OCI-LY3 (cell line): ENCODE data around the gene PRSS56.

Experiments
- H2AFZ ChIP-seq: fragments of 200-600, 300-600 bp; shearing (Covaris generic); 2 replicates; pipeline ENCODE4 v1.6.0; 2014; ENCODE audit warnings: antibody characterized with exemption, low read depth, low read length
- H3K27ac ChIP-seq: fragments of 200-600, 300-600 bp; sonication (generic); 2 replicates; pipeline ENCODE4 v1.5.1; 2014; ENCODE audit warnings: mild to moderate bottlenecking, low read length, moderate library complexity, mixed read lengths
- H3K27me3 ChIP-seq: fragments of 200-600, 300-600 bp; sonication (generic); 2 replicates; pipeline ENCODE4 v1.6.1; 2014; ENCODE audit warnings: low read depth, low read length, mixed read lengths
- H3K36me3 ChIP-seq: fragments of 200-600, 300-600 bp; sonication (generic); replicated peaks from 2 replicates; pipeline ENCODE3; 2014; ENCODE audit warnings: low read depth, low read length, mixed read lengths
- H3K4me1 ChIP-seq: fragments of 300-600, 200-600 bp; sonication (generic); 2 replicates; pipeline ENCODE4 v1.6.1; 2014; ENCODE audit warnings: low read length, mixed read lengths
- H3K4me2 ChIP-seq: fragments of 200-600, 300-600 bp; sonication (generic); 2 replicates; pipeline ENCODE4 v1.6.1; 2014; ENCODE audit warnings: low read length, mixed read lengths
- H3K4me3 ChIP-seq: fragments of 300-600, 200-600 bp; sonication (generic); 2 replicates; pipeline ENCODE4 v1.5.1; 2014; ENCODE audit warnings: antibody characterized with exemption, mild to moderate bottlenecking, low read length, moderate library complexity
- H3K79me2 ChIP-seq: fragments of 300-600, 200-600 bp; shearing (Covaris generic); 2 replicates; pipeline ENCODE4 v1.6.1; 2014; ENCODE audit warnings: mild to moderate bottlenecking, low read length, mixed read lengths
- H3K9ac ChIP-seq: fragments of 300-600, 200-600 bp; shearing (Covaris generic); 2 replicates; pipeline ENCODE4 v1.6.0; 2014; ENCODE audit warnings: mild to moderate bottlenecking, low read length, moderate library complexity
- H3K9me3 ChIP-seq: fragments of 200-600, 300-600 bp; shearing (Covaris generic); 2 replicates; pipeline ENCODE4 v1.6.1; 2014; ENCODE audit warnings: low read length, mixed read lengths; ENCODE audit not compliant: insufficient read depth
- H4K20me1 ChIP-seq: fragments of 200-600, 300-600 bp; sonication (generic); 2 replicates; pipeline ENCODE4 v1.6.1; 2016; ENCODE audit warnings: low read length, mixed read lengths; ENCODE audit not compliant: insufficient read depth
- EZH2phosphoT487 ChIP-seq: fragments of 200-600 bp; shearing (Covaris generic); IDR thresholded peaks from 2 replicates; pipeline ENCODE4 v1.6.1; 2018; ENCODE audit warnings: antibody characterized with exemption, mixed run types, low read depth
- TF ChIP-seq, protein P1 (sequence below): fragments of 200-600, 300-600 bp; sonication (generic); IDR thresholded peaks from 2 replicates; pipeline ENCODE4 v1.5.1; 2014; ENCODE audit warnings: antibody characterized with exemption, low read length, low read depth

The PRSS56 gene

DNA sequence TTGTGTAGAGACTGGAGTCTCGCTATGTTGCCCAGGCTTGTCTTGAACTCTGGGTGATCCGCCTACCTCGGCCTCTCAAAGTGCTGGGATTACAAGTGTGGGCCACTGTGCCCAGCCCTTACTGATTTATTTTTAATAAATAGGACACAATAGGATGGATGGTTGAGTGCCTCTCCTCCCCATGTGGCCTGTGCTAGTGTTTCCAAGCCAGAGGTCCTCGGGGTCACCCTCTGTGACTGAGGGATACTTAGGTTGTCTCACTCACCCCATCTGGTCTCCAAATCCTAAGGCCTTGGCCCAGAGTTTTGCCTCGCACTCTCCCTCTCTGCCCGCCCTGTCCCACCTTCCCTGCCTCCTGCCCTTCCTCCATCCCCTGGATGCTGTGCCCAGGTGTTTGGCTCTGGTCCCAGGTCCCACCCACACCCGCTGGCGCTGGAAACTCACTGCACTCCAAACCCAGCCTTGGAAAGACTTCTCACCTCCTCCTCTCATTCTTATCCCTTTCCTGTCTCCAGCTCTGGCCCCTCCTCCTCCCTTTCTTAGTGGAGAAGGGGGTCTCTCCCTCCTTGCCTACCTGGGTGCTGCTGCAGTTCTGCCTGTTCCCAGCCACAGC is 27.8 kb upstream of the PRSS56 start:
- Histone ChIP-seq H3K4me1 (no peaks in the 10 kb centered on the region), H3K9ac (no peak overlapping the region), H3K4me3 (no peak overlapping the region), H3K79me2 (no peaks in the 10 kb centered on the region), H3K27ac (no peak overlapping the region), H3K4me2 (no peak overlapping the region), H3K36me3 (no peaks in the 10 kb centered on the region), H4K20me1 (no peaks in the 10 kb centered on the region), H2AFZ (no peak overlapping the region), H3K27me3 (no peaks in the 10 kb centered on the region), H3K9me3 (no peaks in the 10 kb centered on the region)
- no peak for TF ChIP-seq EZH2phosphoT487
- TF ChIP-seq, protein P1, sequence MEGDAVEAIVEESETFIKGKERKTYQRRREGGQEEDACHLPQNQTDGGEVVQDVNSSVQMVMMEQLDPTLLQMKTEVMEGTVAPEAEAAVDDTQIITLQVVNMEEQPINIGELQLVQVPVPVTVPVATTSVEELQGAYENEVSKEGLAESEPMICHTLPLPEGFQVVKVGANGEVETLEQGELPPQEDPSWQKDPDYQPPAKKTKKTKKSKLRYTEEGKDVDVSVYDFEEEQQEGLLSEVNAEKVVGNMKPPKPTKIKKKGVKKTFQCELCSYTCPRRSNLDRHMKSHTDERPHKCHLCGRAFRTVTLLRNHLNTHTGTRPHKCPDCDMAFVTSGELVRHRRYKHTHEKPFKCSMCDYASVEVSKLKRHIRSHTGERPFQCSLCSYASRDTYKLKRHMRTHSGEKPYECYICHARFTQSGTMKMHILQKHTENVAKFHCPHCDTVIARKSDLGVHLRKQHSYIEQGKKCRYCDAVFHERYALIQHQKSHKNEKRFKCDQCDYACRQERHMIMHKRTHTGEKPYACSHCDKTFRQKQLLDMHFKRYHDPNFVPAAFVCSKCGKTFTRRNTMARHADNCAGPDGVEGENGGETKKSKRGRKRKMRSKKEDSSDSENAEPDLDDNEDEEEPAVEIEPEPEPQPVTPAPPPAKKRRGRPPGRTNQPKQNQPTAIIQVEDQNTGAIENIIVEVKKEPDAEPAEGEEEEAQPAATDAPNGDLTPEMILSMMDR = no peak

DNA sequence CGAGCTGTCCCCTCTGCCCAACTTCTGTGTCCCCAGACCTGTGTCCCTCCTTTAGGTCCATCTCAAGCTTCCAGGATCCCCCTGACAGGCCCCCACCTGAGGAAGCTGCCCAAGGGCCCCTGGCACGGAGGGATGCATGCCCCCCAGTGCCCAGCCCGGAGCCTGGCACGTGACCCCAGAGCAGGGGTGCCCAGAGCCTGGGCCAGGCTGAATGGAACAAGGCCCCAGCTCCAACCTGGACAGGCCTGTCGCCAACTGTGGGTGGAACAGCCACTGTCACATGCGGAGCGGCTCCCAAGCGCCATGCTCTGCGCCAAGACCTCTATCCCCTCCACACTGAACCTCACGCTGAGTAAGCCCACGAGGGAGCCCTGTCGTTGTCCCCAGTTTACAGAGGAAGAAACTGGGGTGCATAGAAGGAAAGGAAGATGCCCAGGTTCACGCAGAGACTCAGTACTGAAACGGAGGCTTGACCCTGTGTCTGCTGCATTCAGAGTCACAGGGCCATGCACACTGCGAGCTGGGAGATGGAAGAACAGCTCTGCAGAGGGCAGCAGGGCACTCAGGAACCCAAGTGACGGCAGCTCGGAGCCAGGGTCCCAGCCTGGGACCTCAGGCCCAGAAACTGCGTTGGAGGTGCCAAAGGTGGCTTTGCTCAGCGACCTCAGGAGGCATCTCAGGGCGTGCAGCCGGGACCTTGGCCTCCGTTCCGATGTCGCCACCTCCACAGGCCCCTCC is 27.1 kb upstream of the PRSS56 start:
- TF ChIP-seq EZH2phosphoT487 = no peak
- TF ChIP-seq, protein P1 = no peak
- H3K4me2 ChIP-seq = no peak overlapping the region

DNA sequence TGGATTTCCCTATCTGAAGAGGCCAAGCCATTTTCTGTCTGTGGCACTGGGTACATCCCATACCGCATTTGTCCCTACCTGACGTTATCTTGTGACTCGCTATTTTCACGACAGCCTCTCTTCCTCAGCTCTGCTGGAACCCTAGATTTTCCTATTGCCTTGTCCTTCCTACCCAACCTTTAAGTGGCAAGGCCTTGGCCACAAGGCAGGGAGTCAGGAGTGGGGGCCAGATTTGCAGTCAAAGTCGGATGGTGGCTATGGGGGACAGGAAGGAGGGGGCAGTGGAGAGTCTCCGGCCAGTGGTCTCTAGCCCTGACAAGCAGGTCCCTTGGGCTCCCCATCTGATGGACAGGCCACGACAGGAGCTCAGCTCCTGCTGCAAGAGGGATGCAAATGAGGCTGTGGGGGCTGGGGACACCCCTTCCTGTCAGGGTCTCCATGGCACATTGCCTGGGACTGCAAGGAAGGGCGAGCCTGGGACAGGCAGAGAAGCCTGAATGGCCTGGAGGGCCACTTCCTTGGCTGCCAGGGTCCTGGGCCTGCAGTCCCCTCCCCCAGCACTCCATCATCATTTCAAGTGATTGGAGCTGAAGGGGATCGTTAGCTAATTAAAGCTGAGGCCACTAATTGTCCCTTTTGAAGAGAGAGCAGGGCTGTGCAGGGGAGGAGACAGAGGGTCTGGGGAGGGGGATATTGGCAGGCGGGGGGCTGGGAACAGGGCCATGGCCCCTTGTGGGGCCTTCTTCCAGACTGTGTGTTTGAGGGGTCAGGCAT is 26.3 kb upstream of the PRSS56 start:
- no peaks in the 10 kb centered on the region for H3K79me2 ChIP-seq
- no peaks in the 10 kb centered on the region for H3K27me3 ChIP-seq
- no peak for TF ChIP-seq EZH2phosphoT487
- TF ChIP-seq, protein P1 = no peak
- H3K4me3 ChIP-seq = no peak overlapping the region
- H4K20me1 ChIP-seq = no peaks in the 10 kb centered on the region
- no peaks in the 10 kb centered on the region for H3K4me1 ChIP-seq
- no peak overlapping the region for H2AFZ ChIP-seq
- no peaks in the 10 kb centered on the region for H3K9me3 ChIP-seq
- no peak overlapping the region for H3K4me2 ChIP-seq
- H3K9ac ChIP-seq = no peak overlapping the region
- no peaks in the 10 kb centered on the region for H3K36me3 ChIP-seq
- H3K27ac ChIP-seq = no peak overlapping the region

More for the DNA sequence above, 27.1 kb upstream of the PRSS56 start:
- H3K36me3 ChIP-seq = no peaks in the 10 kb centered on the region
- no peaks in the 10 kb centered on the region for H4K20me1 ChIP-seq
- no peak overlapping the region for H3K9ac ChIP-seq
- H3K79me2 ChIP-seq = no peaks in the 10 kb centered on the region
- no peak overlapping the region for H3K27ac ChIP-seq
- no peak overlapping the region for H3K4me3 ChIP-seq
- H2AFZ ChIP-seq = no peak overlapping the region
- H3K27me3 ChIP-seq = no peaks in the 10 kb centered on the region
- no peaks in the 10 kb centered on the region for H3K9me3 ChIP-seq
- H3K4me1 ChIP-seq = no peaks in the 10 kb centered on the region

DNA sequence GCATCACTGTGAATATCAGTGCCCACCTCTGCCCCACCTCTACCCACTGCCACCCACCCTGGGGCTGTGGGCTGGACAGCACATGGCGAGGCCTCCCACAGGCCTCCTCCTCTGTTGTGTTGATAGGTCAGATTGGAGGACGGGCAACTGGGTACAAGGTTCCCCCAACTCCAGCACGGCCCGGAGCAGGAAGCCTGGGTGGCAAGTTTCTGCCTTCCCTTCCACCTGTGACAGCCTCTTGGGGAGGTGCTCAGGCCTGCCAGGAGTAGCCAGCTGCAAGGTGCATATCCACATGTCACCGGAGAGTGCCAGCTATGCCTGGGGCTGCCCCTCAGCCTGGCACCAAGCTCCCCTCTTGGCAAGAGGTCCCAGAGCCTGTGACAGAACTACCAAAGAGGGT is 25.6 kb upstream of the PRSS56 start:
- H3K79me2 ChIP-seq = no peaks in the 10 kb centered on the region
- no peaks in the 10 kb centered on the region for H3K4me1 ChIP-seq
- H3K27me3 ChIP-seq = no peaks in the 10 kb centered on the region
- no peaks in the 10 kb centered on the region for H3K36me3 ChIP-seq
- no peak overlapping the region for H3K4me2 ChIP-seq
- H3K27ac ChIP-seq = no peak overlapping the region
- no peaks in the 10 kb centered on the region for H4K20me1 ChIP-seq
- H3K9ac ChIP-seq = no peak overlapping the region
- no peaks in the 10 kb centered on the region for H3K9me3 ChIP-seq
- TF ChIP-seq, protein P1 = no peak
- TF ChIP-seq EZH2phosphoT487 = no peak
- H2AFZ ChIP-seq = no peak overlapping the region
- H3K4me3 ChIP-seq = no peak overlapping the region
